Measurements from ENCODE around the gene TCP10L.
"Not testable (repeated sequence)": the region's sequence is repeated elsewhere in the genome, so short reads cannot be mapped to it uniquely, and the experiment has no call there.

- not testable (repeated sequence) for TF ChIP-seq EP300, POLR2A, CTCF (IDR thresholded peaks at IDR 0.05)
Measured at GRCh38 chr21:32530809-32531208, 54.5 kb downstream of the TCP10L start.
